HCT116 (cell line): ENCODE measurements around the gene FRG1.

Experiments
- CTCF ChIP-seq, 3 experiments: fragments of 200-600 bp in 1 of 3; sonication (generic) in 1 of 3; IDR thresholded peaks in 2 of 3; conservative IDR thresholded peaks in 1 of 3; 2 replicates each; pipeline ENCODE4 v1.5.1; 2012 to 2017; ENCODE audit warnings: low read depth in 2 of 3, low read length in 2 of 3, antibody characterized with exemption in 1 of 3, borderline replicate concordance in 1 of 3, control low read depth in 1 of 3, mild to moderate bottlenecking in 1 of 3, mixed read lengths in 1 of 3, mixed run types in 1 of 3, moderate library complexity in 1 of 3; ENCODE audit not compliant: insufficient read depth in 1 of 3
- EGR1 ChIP-seq: IDR thresholded peaks from 2 replicates; pipeline ENCODE4 v1.6.1; 2012; ENCODE audit warnings: low read depth
- EZH2 ChIP-seq: fragments of 200-600 bp; sonication (generic); IDR thresholded peaks from 2 replicates; pipeline ENCODE4 v1.6.1; 2017; ENCODE audit warnings: antibody characterized with exemption, mixed run types
- POLR2A ChIP-seq: IDR thresholded peaks from 2 replicates; pipeline ENCODE4 v1.7.0; 2011; ENCODE audit warnings: borderline replicate concordance; ENCODE audit not compliant: insufficient read depth, insufficient read length; ENCODE audit errors: extremely low read depth
- POLR2AphosphoS5 ChIP-seq: IDR thresholded peaks from 2 replicates; pipeline ENCODE4 v1.6.1; 2011; ENCODE audit warnings: mild to moderate bottlenecking, low read depth, low read length, moderate library complexity
- SIN3A ChIP-seq: IDR thresholded peaks from 2 replicates; pipeline ENCODE4 v1.6.1; 2012; ENCODE audit warnings: low read depth
- YY1 ChIP-seq: IDR thresholded peaks from 2 replicates; pipeline ENCODE4 v1.6.1; 2011; ENCODE audit warnings: low read length, low read depth, moderate library complexity, mild to moderate bottlenecking; ENCODE audit not compliant: insufficient replicate concordance; ENCODE audit errors: extremely low read depth

GRCh38 chr4:189981970-189982369 lies 41.3 kb downstream of the FRG1 start:
- no peak for TF ChIP-seq EZH2
- TF ChIP-seq CTCF (IDR thresholded peaks at IDR 0.05 in 2 of 3, conservative IDR thresholded peaks at IDR 0.05 in 1 of 3; ENCODE audit: borderline replicate concordance in 1 of 3, insufficient read depth in 1 of 3, low read depth in 2 of 3, low read length in 2 of 3): no peak
- no peak for TF ChIP-seq EGR1
- no peak for TF ChIP-seq SIN3A
- TF ChIP-seq YY1: no peak
- TF ChIP-seq POLR2AphosphoS5: no peak
- no peak for TF ChIP-seq POLR2A
